ENCODE results near the gene SHB.

SHB gene

GRCh38 chr9:37979844-37980243, 89.2 kb downstream of the SHB start:
- no peak for TF ChIP-seq SIN3A (IDR thresholded peaks at IDR 0.05; ENCODE audit: borderline replicate concordance, insufficient read depth, low read length)
- no peak for TF ChIP-seq POLR2AphosphoS5 (IDR thresholded peaks at IDR 0.05; ENCODE audit: low read depth, low read length)
- no peak for TF ChIP-seq TAF1 (IDR thresholded peaks at IDR 0.05; ENCODE audit: borderline replicate concordance, insufficient read depth, low read length)
- TF ChIP-seq FOXP2 (optimal IDR thresholded peaks at IDR 0.05; ENCODE audit: borderline replicate concordance, extremely low read depth, extremely low read length, insufficient read depth) = no peak
- TF ChIP-seq REST (IDR thresholded peaks at IDR 0.05; ENCODE audit: insufficient read depth in 1 of 2, low read depth in 2 of 2, low read length in 2 of 2) = no peak

GRCh38 chr9:37978983-37979382, 90.0 kb downstream of the SHB start:
- no peak for TF ChIP-seq POLR2AphosphoS5 (IDR thresholded peaks at IDR 0.05; ENCODE audit: low read depth, low read length)
- TF ChIP-seq SIN3A (IDR thresholded peaks at IDR 0.05; ENCODE audit: borderline replicate concordance, insufficient read depth, low read length) = no peak
- no peak for TF ChIP-seq FOXP2 (optimal IDR thresholded peaks at IDR 0.05; ENCODE audit: borderline replicate concordance, extremely low read depth, extremely low read length, insufficient read depth)
- no peak for TF ChIP-seq REST (IDR thresholded peaks at IDR 0.05; ENCODE audit: insufficient read depth in 1 of 2, low read depth in 2 of 2, low read length in 2 of 2)
- TF ChIP-seq TAF1 (IDR thresholded peaks at IDR 0.05; ENCODE audit: borderline replicate concordance, insufficient read depth, low read length) = no peak

GRCh38 chr9:37978481-37978864, 90.6 kb downstream of the SHB start:
- TF ChIP-seq POLR2AphosphoS5 (IDR thresholded peaks at IDR 0.05; ENCODE audit: low read depth, low read length) (no peak), REST (IDR thresholded peaks at IDR 0.05; ENCODE audit: insufficient read depth in 1 of 2, low read depth in 2 of 2, low read length in 2 of 2) (no peak), FOXP2 (optimal IDR thresholded peaks at IDR 0.05; ENCODE audit: borderline replicate concordance, extremely low read depth, extremely low read length, insufficient read depth) (no peak), SIN3A (IDR thresholded peaks at IDR 0.05; ENCODE audit: borderline replicate concordance, insufficient read depth, low read length) (no peak), TAF1 (IDR thresholded peaks at IDR 0.05; ENCODE audit: borderline replicate concordance, insufficient read depth, low read length) (no peak)

GRCh38 chr9:37977851-37978480, 91.1 kb downstream of the SHB start:
- TF ChIP-seq REST (IDR thresholded peaks at IDR 0.05; ENCODE audit: insufficient read depth in 1 of 2, low read depth in 2 of 2, low read length in 2 of 2) (no peak), SIN3A (IDR thresholded peaks at IDR 0.05; ENCODE audit: borderline replicate concordance, insufficient read depth, low read length) (no peak), FOXP2 (optimal IDR thresholded peaks at IDR 0.05; ENCODE audit: borderline replicate concordance, extremely low read depth, extremely low read length, insufficient read depth) (no peak), TAF1 (IDR thresholded peaks at IDR 0.05; ENCODE audit: borderline replicate concordance, insufficient read depth, low read length) (no peak), POLR2AphosphoS5 (IDR thresholded peaks at IDR 0.05; ENCODE audit: low read depth, low read length) (no peak)
